Panc1 (cell line): ENCODE measurements around the gene ENTREP1. TPM values are rescaled to one million over a fixed set of nuclear protein-coding genes. Genes with fewer than 3 reads are reported as not detected.

Experiments
- ATAC-seq: fragments of 200-7000 bp; cut with Tn5 transposase; 2 replicates; pipeline ENCODE4 v1.9.1; 2020; ENCODE audit warnings: mild to moderate bottlenecking, moderate library complexity
- BruUV-seq: library from RNA; stranded (reverse); fragments of 400-500 nt; replicated peaks from 2 replicates; lab custom pipeline; 2021; lab: Mats Ljungman, UMichigan
- CTCF ChIA-PET: fragments of 300-600 bp; sonication (Branson Sonifier 250); formaldehyde crosslinking; loops from one replicate; lab custom pipeline; 2022; ENCODE audit warnings: antibody characterized with exemption; lab: Charles Lee
- POLR2A ChIA-PET: fragments of 300-600 bp; sonication (Branson Sonifier 250); formaldehyde crosslinking; loops from one replicate; lab custom pipeline; 2022; ENCODE audit warnings: antibody characterized with exemption; lab: Charles Lee
- DNase-seq: peaks from one replicate; pipeline ENCODE4 v3.0.0-alpha.2; 2010; ENCODE audit warnings: low read depth, low spot score
- H3K27ac ChIP-seq: 2 replicates; pipeline ENCODE4 v1.5.1; 2011; ENCODE audit warnings: mild to moderate bottlenecking, low read length, inconsistent platforms
- H3K27me3 ChIP-seq: fragments of 200-500 bp; sonication (Bioruptor generic); 2 replicates; pipeline ENCODE4 v1.6.0; 2014; ENCODE audit warnings: low read length, inconsistent platforms; ENCODE audit not compliant: control insufficient read depth, insufficient read depth
- H3K36me3 ChIP-seq: fragments of 200-500 bp; sonication (Bioruptor generic); 2 replicates; pipeline ENCODE4 v1.5.1; 2014; ENCODE audit warnings: inconsistent platforms, mild to moderate bottlenecking, low read length, moderate library complexity; ENCODE audit not compliant: control insufficient read depth, insufficient read depth
- H3K4me1 ChIP-seq: 2 replicates; pipeline ENCODE4 v1.5.1; 2011; ENCODE audit warnings: inconsistent platforms, mild to moderate bottlenecking, low read length, moderate library complexity; ENCODE audit not compliant: control insufficient read depth, insufficient read depth
- H3K4me3 ChIP-seq, 2 experiments: 2 replicates each; pipeline ENCODE4 v1.5.1; 2011 to 2012; ENCODE audit warnings: low read depth in 2 of 2, low read length in 2 of 2, mild to moderate bottlenecking in 2 of 2, inconsistent platforms in 1 of 2, moderate library complexity in 1 of 2
- H3K9me3 ChIP-seq: fragments of 200-500 bp; sonication (Bioruptor generic); 2 replicates; pipeline ENCODE4 v1.5.1; 2014; ENCODE audit warnings: low read depth, mild to moderate bottlenecking, inconsistent platforms, low read length, moderate library complexity; ENCODE audit not compliant: control insufficient read depth, insufficient read depth
- CTCF ChIP-seq: fragments of 450-650 bp; IDR thresholded peaks from 2 replicates; pipeline ENCODE4 v1.5.1; 2017; ENCODE audit warnings: mild to moderate bottlenecking
- POLR2AphosphoS5 ChIP-seq: IDR thresholded peaks from 2 replicates; pipeline ENCODE4 v1.6.1; 2012; ENCODE audit warnings: mild to moderate bottlenecking, low read depth, low read length, moderate library complexity
- REST ChIP-seq, 2 experiments: IDR thresholded peaks; 2 replicates each; pipeline ENCODE4 v1.6.1; 2011 to 2012; ENCODE audit warnings: low read depth in 2 of 2, control low read depth in 1 of 2, low read length in 1 of 2, mild to moderate bottlenecking in 1 of 2, moderate library complexity in 1 of 2; ENCODE audit not compliant: insufficient read depth in 1 of 2
- SIN3A ChIP-seq: IDR thresholded peaks from 2 replicates; pipeline ENCODE4 v1.6.1; 2012; ENCODE audit warnings: low read depth, mild to moderate bottlenecking, low read length, moderate library complexity, borderline replicate concordance; ENCODE audit not compliant: insufficient read depth
- TCF7L2 ChIP-seq: IDR thresholded peaks from 2 replicates; pipeline ENCODE4 v1.6.1; 2011; ENCODE audit warnings: mild to moderate bottlenecking, low read depth, low read length, inconsistent platforms
- in situ Hi-C: cut with HindIII; loops from 2 replicates; pipeline ENCODE4 v1.10.0; 2016; ENCODE audit warnings: low sequenced_read_pairs, low pct_unique_long_range_greater_than_20kb
- intact Hi-C: fragments of 100-400 bp; cut with micrococcal nuclease; formaldehyde crosslinking; loops from one replicate; pipeline ENCODE4 v1.10.0; 2022; ENCODE audit not compliant: unreplicated experiment
- total RNA-seq: library from RNA; stranded (reverse); gene quantifications from one replicate; pipeline ENCODE4 v1.2.1, GENCODE V29; 2021; ENCODE audit not compliant: unreplicated experiment

The ENTREP1 gene
- total RNA-seq, 1 experiment from 2014 or later, result 0.13 TPM

GRCh38 chr9:69395718-69396117, 70.7 kb downstream of the ENTREP1 start:
- POLR2A ChIA-PET, result no interaction called here
- ATAC-seq, result no peak
- TF ChIP-seq SIN3A (no peak), TCF7L2 (no peak), REST (IDR thresholded peaks at IDR 0.05; ENCODE audit: insufficient read depth in 1 of 2, low read depth in 2 of 2, low read length in 1 of 2) (no peak), POLR2AphosphoS5 (no peak), CTCF (no peak)
- BruUV-seq, result no TSS peak
- in situ Hi-C loops, result no loop called here
- H3K27ac ChIP-seq, result no peak overlapping the region
- CTCF ChIA-PET, result no interaction called here
- H3K27me3 ChIP-seq, result no peaks in the 10 kb centered on the region
- H3K9me3 ChIP-seq, result no peaks in the 10 kb centered on the region
- no peaks in the 10 kb centered on the region for H3K36me3 ChIP-seq
- intact Hi-C loops, result no loop called here
- no peak overlapping the region for H3K4me3 ChIP-seq
- H3K4me1 ChIP-seq, result no peaks in the 10 kb centered on the region
- no peak for DNase-seq

- Histone ChIP-seq H3K4me1 (no peaks in the 10 kb centered on the region), H3K36me3 (no peaks in the 10 kb centered on the region), H3K9me3 (no peaks in the 10 kb centered on the region), H3K27me3 (no peaks in the 10 kb centered on the region), H3K4me3 (no peak overlapping the region), H3K27ac (no peak overlapping the region)
- in situ Hi-C loops, result no loop called here
- BruUV-seq, result no TSS peak
- no peak for ATAC-seq
- no peak for DNase-seq
- POLR2A ChIA-PET, result no interaction called here
- TF ChIP-seq CTCF, result no peak
- no peak for TF ChIP-seq POLR2AphosphoS5
- TF ChIP-seq REST (IDR thresholded peaks at IDR 0.05; ENCODE audit: insufficient read depth in 1 of 2, low read depth in 2 of 2, low read length in 1 of 2), result no peak
- TF ChIP-seq TCF7L2, result no peak
- TF ChIP-seq SIN3A, result no peak
- CTCF ChIA-PET, result no interaction called here
- intact Hi-C loops, result no loop called here
Observed at GRCh38 chr9:69396759-69397158, 71.7 kb downstream of the ENTREP1 start.
